Breast epithelium (tissue), 3 donors: ENCODE measurements around the gene FIZ1.

Experiments used
- CTCF ChIP-seq, 3 donors: fragments of 450-650 bp; IDR thresholded peaks; one replicate each; pipeline ENCODE4 v1.5.1; 2016 to 2017; ENCODE audit warnings: antibody characterized with exemption in 3 of 3, mild to moderate bottlenecking in 3 of 3, moderate library complexity in 3 of 3
- POLR2A ChIP-seq: fragments of 450-650 bp; IDR thresholded peaks from one replicate; pipeline ENCODE4 v1.6.1; 2016; ENCODE audit warnings: antibody characterized with exemption, mild to moderate bottlenecking, moderate library complexity

- TF ChIP-seq CTCF (IDR thresholded peaks at IDR 0.05) (no peak), POLR2A (no peak)
Observed at GRCh38 chr19:55586976-55587668, 12.2 kb downstream of the FIZ1 start.
